Activated CD4-positive, alpha-beta T cell treated with anti-CD3 and anti-CD28 coated beads, Interleukin-2, amount 50 U/mL, for 48 hours (primary cell): ENCODE measurements around the gene MAPK11.
A peak's percentile ranks its signal among the peaks of the same experiment; 100 is the strongest.

Experiments used
- DNase-seq, 2 experiments: peaks; one replicate each; pipeline ENCODE4 v3.0.0-alpha.2; 2020

The MAPK11 gene

GRCh38 chr22:50269970-50270665 lies at the start of gene MAPK11:
Gene MAPK11, minus strand, starts transcription at chr22:50270380. Its CDS starts 88 bp downstream, at chr22:50270292.
- peak; percentile 75 to 78 for DNase-seq

GRCh38 chr22:50319503-50319951 lies 49.3 kb upstream of the MAPK11 start:
- no peak for DNase-seq

GRCh38 chr22:50318698-50319411 lies 48.7 kb upstream of the MAPK11 start:
- DNase-seq: no peak

- DNase-seq: no peak
These were observed 48.1 kb upstream of the MAPK11 start for GRCh38 chr22:50318356-50318697.

GRCh38 chr22:50317674-50318073 lies 47.5 kb upstream of the MAPK11 start:
- no peak for DNase-seq

- no peak for DNase-seq
These were observed 47.0 kb upstream of the MAPK11 start for GRCh38 chr22:50317178-50317577.

GRCh38 chr22:50316114-50317065 lies 46.2 kb upstream of the MAPK11 start:
- DNase-seq: no peak

- DNase-seq: no peak
These were observed 45.3 kb upstream of the MAPK11 start for GRCh38 chr22:50315289-50316113.

- DNase-seq: peak; percentile 84 to 90
These were observed 44.5 kb upstream of the MAPK11 start for GRCh38 chr22:50314455-50315288.

- no peak for DNase-seq
These were observed 43.9 kb upstream of the MAPK11 start for GRCh38 chr22:50314081-50314454.

- no peak for DNase-seq
These were observed 43.4 kb upstream of the MAPK11 start for GRCh38 chr22:50313600-50313999.

GRCh38 chr22:50313021-50313420 lies 42.8 kb upstream of the MAPK11 start:
- no peak for DNase-seq

GRCh38 chr22:50312371-50312770 lies 42.2 kb upstream of the MAPK11 start:
- no peak for DNase-seq

- DNase-seq: no peak
These were observed 41.6 kb upstream of the MAPK11 start for GRCh38 chr22:50311606-50312351.

- no peak for DNase-seq
These were observed 40.8 kb upstream of the MAPK11 start for GRCh38 chr22:50310949-50311444.

GRCh38 chr22:50310031-50310722 lies 40.0 kb upstream of the MAPK11 start:
- no peak for DNase-seq

- DNase-seq: no peak
These were observed 39.4 kb upstream of the MAPK11 start for GRCh38 chr22:50309601-50309991.

- DNase-seq: no peak
These were observed 38.9 kb upstream of the MAPK11 start for GRCh38 chr22:50308986-50309600.

GRCh38 chr22:50308597-50308935 lies 38.4 kb upstream of the MAPK11 start:
- no peak for DNase-seq
